Astrocyte (in vitro differentiated cells and primary cell): ENCODE data around the gene GRM4. TPM values are rescaled to one million over a fixed set of nuclear protein-coding genes. Genes with fewer than 3 reads are reported as not detected.

ENCODE experiments used
- DNase-seq: peaks from one replicate; pipeline ENCODE4 v3.0.0-alpha.2; 2010; ENCODE audit warnings: low read depth
- FAIRE-seq: peaks from 2 replicates; lab custom pipeline; 2011; peaks lifted over from hg19 to GRCh38; lab: Jason Lieb, UNC
- H2AFZ ChIP-seq: 2 replicates; pipeline ENCODE4 v1.6.0; 2012; ENCODE audit warnings: low read depth, low read length, inconsistent platforms
- H3K27ac ChIP-seq: 2 replicates; pipeline ENCODE4 v1.5.1; 2011; ENCODE audit warnings: low read depth, low read length, inconsistent platforms
- H3K27me3 ChIP-seq: 2 replicates; pipeline ENCODE4 v1.6.0; 2011; ENCODE audit warnings: low read length, inconsistent platforms; ENCODE audit not compliant: insufficient read depth
- H3K36me3 ChIP-seq: 2 replicates; pipeline ENCODE4 v1.5.1; 2011; ENCODE audit warnings: low read length, inconsistent platforms; ENCODE audit not compliant: insufficient read depth
- H3K4me1 ChIP-seq: 2 replicates; pipeline ENCODE4 v1.5.1; 2011; ENCODE audit warnings: low read length, inconsistent platforms; ENCODE audit not compliant: insufficient read depth
- H3K4me2 ChIP-seq: 2 replicates; pipeline ENCODE4 v1.6.0; 2012; ENCODE audit warnings: low read length, inconsistent platforms
- H3K4me3 ChIP-seq: 2 replicates; pipeline ENCODE4 v1.5.1; 2011; ENCODE audit warnings: low read depth, mild to moderate bottlenecking, low read length, inconsistent platforms; ENCODE audit not compliant: insufficient read depth
- H3K79me2 ChIP-seq: 2 replicates; pipeline ENCODE4 v1.6.0; 2012; ENCODE audit warnings: mild to moderate bottlenecking, low read length, inconsistent platforms; ENCODE audit not compliant: insufficient read depth
- H3K9ac ChIP-seq: 2 replicates; pipeline ENCODE4 v1.6.0; 2012; ENCODE audit warnings: mild to moderate bottlenecking, low read length, inconsistent platforms
- H3K9me3 ChIP-seq: 2 replicates; pipeline ENCODE4 v1.5.1; 2012; ENCODE audit warnings: low read depth, mild to moderate bottlenecking, low read length, inconsistent platforms; ENCODE audit not compliant: insufficient read depth
- H4K20me1 ChIP-seq: 2 replicates; pipeline ENCODE4 v1.6.0; 2012; ENCODE audit warnings: low read length, inconsistent platforms; ENCODE audit not compliant: insufficient read depth
- H3K27ac Mint-ChIP-seq: one replicate; pipeline ENCODE4 v1.8.0; 2021; ENCODE audit warnings: mild to moderate bottlenecking, mixed read lengths; ENCODE audit not compliant: unreplicated experiment
- H3K27me3 Mint-ChIP-seq: one replicate; pipeline ENCODE4 v1.8.0; 2021; ENCODE audit warnings: low read depth, mixed read lengths; ENCODE audit not compliant: unreplicated experiment
- H3K36me3 Mint-ChIP-seq: one replicate; pipeline ENCODE4 v1.8.0; 2021; ENCODE audit warnings: low read depth, mixed read lengths; ENCODE audit not compliant: unreplicated experiment
- H3K4me1 Mint-ChIP-seq: one replicate; pipeline ENCODE4 v1.8.0; 2021; ENCODE audit warnings: low read depth, mixed read lengths; ENCODE audit not compliant: unreplicated experiment
- H3K4me3 Mint-ChIP-seq: one replicate; pipeline ENCODE4 v1.8.0; 2021; ENCODE audit warnings: mild to moderate bottlenecking, moderate library complexity, mixed read lengths; ENCODE audit not compliant: unreplicated experiment
- H3K9me3 Mint-ChIP-seq: one replicate; pipeline ENCODE4 v1.8.0; 2021; ENCODE audit warnings: mild to moderate bottlenecking, mixed read lengths; ENCODE audit not compliant: unreplicated experiment
- EZH2 ChIP-seq: IDR thresholded peaks from 2 replicates; pipeline ENCODE4 v1.6.1; 2012; ENCODE audit warnings: mild to moderate bottlenecking, low read length, inconsistent platforms; ENCODE audit not compliant: insufficient read depth
- total RNA-seq: library from RNA; stranded (reverse); gene quantifications from 2 replicates; pipeline ENCODE4 v1.2.1, GENCODE V29; 2021
- TF ChIP-seq, protein P1 (sequence below): IDR thresholded peaks from 2 replicates; pipeline ENCODE4 v1.5.1; 2011; ENCODE audit warnings: low read depth, mild to moderate bottlenecking, inconsistent platforms, low read length, moderate library complexity; ENCODE audit not compliant: insufficient read depth

Gene GRM4
- total RNA-seq, 1 donor from 2014 or later: 0.30 TPM

DNA sequence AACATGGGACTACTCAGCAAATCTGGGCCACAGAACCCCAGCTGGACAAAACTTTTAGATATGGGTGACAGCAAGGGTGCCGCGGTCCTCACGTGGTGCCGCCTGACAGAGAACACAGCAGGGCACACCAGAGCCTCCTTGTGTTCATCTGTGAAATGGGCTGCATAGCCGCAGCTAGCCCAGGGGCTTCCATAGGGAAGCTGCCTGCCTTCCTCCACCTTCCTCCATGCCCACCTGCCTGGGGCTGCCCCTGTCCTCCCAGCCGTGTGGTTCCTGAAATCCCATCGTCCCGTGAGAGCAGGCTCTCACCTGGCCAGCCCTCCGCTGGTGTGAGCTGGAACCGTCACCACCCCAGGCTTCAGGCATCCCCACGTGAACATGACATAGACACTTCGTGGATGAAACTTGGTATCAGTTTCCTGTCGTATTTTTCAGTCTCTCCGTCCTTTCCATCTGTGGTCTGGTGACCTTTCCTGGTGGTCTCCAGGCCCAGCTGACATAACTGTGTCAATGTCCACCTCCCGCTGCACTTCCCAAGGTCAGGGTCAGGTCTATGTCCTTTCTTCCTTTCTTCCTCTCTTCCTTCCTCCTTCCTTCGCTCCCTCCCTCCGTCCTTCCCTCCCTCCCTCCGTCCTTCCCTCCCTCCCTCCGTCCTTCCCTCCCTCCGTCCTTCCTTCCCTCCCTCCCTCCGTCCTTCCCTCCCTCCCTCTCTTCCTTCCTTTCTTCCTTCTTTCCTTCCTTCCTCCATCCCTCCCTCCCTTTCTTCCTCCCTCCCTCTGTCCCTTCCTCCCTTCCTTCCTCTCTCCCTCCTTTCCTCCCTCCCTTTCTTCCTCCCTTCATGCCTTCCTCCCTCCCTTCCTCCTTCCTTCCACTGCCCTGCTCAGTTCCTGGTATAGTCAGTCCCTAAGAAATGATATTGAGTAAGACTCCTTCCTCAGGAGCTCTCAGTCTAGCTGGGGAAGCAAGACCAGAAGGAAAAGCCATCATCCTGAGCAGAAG, 78.8 kb downstream of the GRM4 start:
- Histone ChIP-seq H3K79me2 (no peaks in the 10 kb centered on the region), H3K36me3 (no peaks in the 10 kb centered on the region), H2AFZ (no peak overlapping the region), H3K4me3 (no peak overlapping the region), H3K4me2 (no peak overlapping the region), H3K27ac (no peak overlapping the region), H3K9ac (no peak overlapping the region), H3K27me3 (peaks cover 28% of the 10 kb centered on the region), H4K20me1 (no peaks in the 10 kb centered on the region), H3K4me1 (no peaks in the 10 kb centered on the region), H3K9me3 (no peaks in the 10 kb centered on the region)
- Mint-ChIP-seq H3K4me3 (no peak overlapping the region), H3K27ac (no peak overlapping the region), H3K9me3 (no peaks in the 10 kb centered on the region), H3K27me3 (peaks cover 41% of the 10 kb centered on the region), H3K4me1 (no peaks in the 10 kb centered on the region), H3K36me3 (no peaks in the 10 kb centered on the region)
- FAIRE-seq (no peak), DNase-seq (no peak)
- no peak for TF ChIP-seq EZH2
- TF ChIP-seq, protein P1, sequence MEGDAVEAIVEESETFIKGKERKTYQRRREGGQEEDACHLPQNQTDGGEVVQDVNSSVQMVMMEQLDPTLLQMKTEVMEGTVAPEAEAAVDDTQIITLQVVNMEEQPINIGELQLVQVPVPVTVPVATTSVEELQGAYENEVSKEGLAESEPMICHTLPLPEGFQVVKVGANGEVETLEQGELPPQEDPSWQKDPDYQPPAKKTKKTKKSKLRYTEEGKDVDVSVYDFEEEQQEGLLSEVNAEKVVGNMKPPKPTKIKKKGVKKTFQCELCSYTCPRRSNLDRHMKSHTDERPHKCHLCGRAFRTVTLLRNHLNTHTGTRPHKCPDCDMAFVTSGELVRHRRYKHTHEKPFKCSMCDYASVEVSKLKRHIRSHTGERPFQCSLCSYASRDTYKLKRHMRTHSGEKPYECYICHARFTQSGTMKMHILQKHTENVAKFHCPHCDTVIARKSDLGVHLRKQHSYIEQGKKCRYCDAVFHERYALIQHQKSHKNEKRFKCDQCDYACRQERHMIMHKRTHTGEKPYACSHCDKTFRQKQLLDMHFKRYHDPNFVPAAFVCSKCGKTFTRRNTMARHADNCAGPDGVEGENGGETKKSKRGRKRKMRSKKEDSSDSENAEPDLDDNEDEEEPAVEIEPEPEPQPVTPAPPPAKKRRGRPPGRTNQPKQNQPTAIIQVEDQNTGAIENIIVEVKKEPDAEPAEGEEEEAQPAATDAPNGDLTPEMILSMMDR: no peak

GRCh38 chr6:34066218-34066571, 79.7 kb downstream of the GRM4 start:
- Mint-ChIP-seq H3K4me1 (no peaks in the 10 kb centered on the region), H3K36me3 (no peaks in the 10 kb centered on the region), H3K27me3 (peaks cover 43% of the 10 kb centered on the region), H3K4me3 (no peak overlapping the region), H3K27ac (no peak overlapping the region), H3K9me3 (no peaks in the 10 kb centered on the region)
- H3K27ac ChIP-seq: no peak overlapping the region
- H2AFZ ChIP-seq: no peak overlapping the region
- no peak for DNase-seq
- H3K4me2 ChIP-seq: no peak overlapping the region
- TF ChIP-seq, protein P1: no peak
- TF ChIP-seq EZH2: no peak
- no peaks in the 10 kb centered on the region for H3K4me1 ChIP-seq
- H3K36me3 ChIP-seq: no peaks in the 10 kb centered on the region
- H4K20me1 ChIP-seq: no peaks in the 10 kb centered on the region
- no peaks in the 10 kb centered on the region for H3K79me2 ChIP-seq
- no peak overlapping the region for H3K9ac ChIP-seq
- peaks cover 28% of the 10 kb centered on the region for H3K27me3 ChIP-seq
- no peaks in the 10 kb centered on the region for H3K9me3 ChIP-seq
- H3K4me3 ChIP-seq: no peak overlapping the region
- FAIRE-seq: no peak
